Body of pancreas (tissue), 4 donors: ENCODE results near the gene GNB3.

Source experiments
- POLR2A ChIP-seq, 3 donors: fragments of 450-650 bp; IDR thresholded peaks; one replicate each; pipeline ENCODE4 v1.6.1; 2016; ENCODE audit warnings: antibody characterized with exemption in 3 of 3, mild to moderate bottlenecking in 2 of 3
- TF ChIP-seq, protein P1 (sequence below), 7 experiments: fragments of 450-650 bp in 4 of 7; fragments of 200-600 bp in 3 of 7; sonication (generic) in 3 of 7; IDR thresholded peaks; one replicate each; pipeline ENCODE4 v1.5.1; 2016 to 2019; ENCODE audit warnings: antibody characterized with exemption in 7 of 7

DNA sequence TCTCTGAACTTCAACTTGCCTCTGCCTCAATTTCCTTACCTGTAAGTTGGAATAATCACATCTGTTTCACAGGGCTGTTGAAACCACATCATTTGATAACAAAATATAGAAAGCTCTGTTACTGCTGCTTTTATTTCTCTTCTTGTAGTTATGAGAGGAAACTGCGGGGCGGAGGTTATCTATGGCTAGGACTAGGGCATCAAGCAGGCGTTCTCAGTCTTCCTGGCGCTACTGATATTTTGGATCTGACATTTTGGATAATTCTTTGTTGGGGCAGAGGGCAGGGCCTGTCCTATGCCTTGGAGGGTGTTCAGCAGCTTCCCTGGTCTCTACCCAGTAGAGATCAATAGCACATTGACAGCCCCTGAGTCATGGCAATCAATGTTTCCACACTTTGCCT lies 8.6 kb upstream of the GNB3 start:
- TF ChIP-seq, protein P1, sequence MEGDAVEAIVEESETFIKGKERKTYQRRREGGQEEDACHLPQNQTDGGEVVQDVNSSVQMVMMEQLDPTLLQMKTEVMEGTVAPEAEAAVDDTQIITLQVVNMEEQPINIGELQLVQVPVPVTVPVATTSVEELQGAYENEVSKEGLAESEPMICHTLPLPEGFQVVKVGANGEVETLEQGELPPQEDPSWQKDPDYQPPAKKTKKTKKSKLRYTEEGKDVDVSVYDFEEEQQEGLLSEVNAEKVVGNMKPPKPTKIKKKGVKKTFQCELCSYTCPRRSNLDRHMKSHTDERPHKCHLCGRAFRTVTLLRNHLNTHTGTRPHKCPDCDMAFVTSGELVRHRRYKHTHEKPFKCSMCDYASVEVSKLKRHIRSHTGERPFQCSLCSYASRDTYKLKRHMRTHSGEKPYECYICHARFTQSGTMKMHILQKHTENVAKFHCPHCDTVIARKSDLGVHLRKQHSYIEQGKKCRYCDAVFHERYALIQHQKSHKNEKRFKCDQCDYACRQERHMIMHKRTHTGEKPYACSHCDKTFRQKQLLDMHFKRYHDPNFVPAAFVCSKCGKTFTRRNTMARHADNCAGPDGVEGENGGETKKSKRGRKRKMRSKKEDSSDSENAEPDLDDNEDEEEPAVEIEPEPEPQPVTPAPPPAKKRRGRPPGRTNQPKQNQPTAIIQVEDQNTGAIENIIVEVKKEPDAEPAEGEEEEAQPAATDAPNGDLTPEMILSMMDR (IDR thresholded peaks at IDR 0.05), result no peak
- no peak for TF ChIP-seq POLR2A (IDR thresholded peaks at IDR 0.05)
